BE2C (cell line): Measurements from ENCODE around the gene RTN4RL1.

Experiments used
- DNase-seq: peaks from one replicate; pipeline ENCODE4 v3.0.0-alpha.2; 2020
- H3K27me3 ChIP-seq: fragments of 250-450 bp; sonication (Bioruptor Pico); 2 replicates; pipeline ENCODE4 v1.5.1; 2020; ENCODE audit warnings: mild to moderate bottlenecking
- H3K36me3 ChIP-seq: fragments of 250-450 bp; sonication (Bioruptor Pico); 2 replicates; pipeline ENCODE4 v1.5.1; 2020; ENCODE audit warnings: mild to moderate bottlenecking
- H3K4me1 ChIP-seq: fragments of 250-450 bp; sonication (Bioruptor Pico); 2 replicates; pipeline ENCODE4 v1.5.1; 2020
- H3K4me3 ChIP-seq: 2 replicates; pipeline ENCODE4 v1.5.1; 2011; ENCODE audit warnings: low read depth, low read length
- H3K9me3 ChIP-seq: fragments of 250-450 bp; sonication (Bioruptor Pico); 2 replicates; pipeline ENCODE4 v1.5.1; 2020
- TF ChIP-seq, protein P1 (sequence below): IDR thresholded peaks from 2 replicates; pipeline ENCODE4 v1.5.1; 2012; ENCODE audit warnings: mild to moderate bottlenecking, low read depth, low read length

RTN4RL1 gene

DNA sequence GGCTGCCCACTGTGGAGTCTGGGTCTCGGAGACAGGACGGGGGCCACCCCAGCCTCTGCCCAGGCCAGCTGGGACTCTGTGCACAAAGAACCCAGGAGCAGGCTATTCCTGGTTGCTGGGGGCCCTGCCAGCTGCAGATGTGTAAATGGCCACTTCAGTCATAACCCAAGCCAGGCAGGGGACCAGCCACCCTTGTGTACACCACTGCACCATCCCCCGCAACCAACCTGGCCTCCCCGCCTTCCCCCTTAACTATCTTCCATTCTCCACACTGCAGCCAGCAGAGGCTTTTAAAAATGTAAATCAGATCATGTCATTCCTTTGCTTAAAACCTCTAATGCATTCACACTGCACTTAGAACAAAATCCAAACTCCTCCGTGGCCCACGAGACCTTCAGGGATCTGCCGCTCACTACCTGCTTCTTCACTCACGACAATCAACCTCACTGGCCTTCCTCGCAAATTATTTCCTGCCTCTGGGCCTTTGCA is 28.3 kb downstream of the RTN4RL1 start:
- Histone ChIP-seq H3K36me3 (no peaks in the 10 kb centered on the region), H3K4me1 (no peaks in the 10 kb centered on the region; the same call in 1 of the 2 replicates), H3K27me3 (no peaks in the 10 kb centered on the region), H3K4me3 (no peak overlapping the region), H3K9me3 (no peaks in the 10 kb centered on the region)
- TF ChIP-seq, protein P1, sequence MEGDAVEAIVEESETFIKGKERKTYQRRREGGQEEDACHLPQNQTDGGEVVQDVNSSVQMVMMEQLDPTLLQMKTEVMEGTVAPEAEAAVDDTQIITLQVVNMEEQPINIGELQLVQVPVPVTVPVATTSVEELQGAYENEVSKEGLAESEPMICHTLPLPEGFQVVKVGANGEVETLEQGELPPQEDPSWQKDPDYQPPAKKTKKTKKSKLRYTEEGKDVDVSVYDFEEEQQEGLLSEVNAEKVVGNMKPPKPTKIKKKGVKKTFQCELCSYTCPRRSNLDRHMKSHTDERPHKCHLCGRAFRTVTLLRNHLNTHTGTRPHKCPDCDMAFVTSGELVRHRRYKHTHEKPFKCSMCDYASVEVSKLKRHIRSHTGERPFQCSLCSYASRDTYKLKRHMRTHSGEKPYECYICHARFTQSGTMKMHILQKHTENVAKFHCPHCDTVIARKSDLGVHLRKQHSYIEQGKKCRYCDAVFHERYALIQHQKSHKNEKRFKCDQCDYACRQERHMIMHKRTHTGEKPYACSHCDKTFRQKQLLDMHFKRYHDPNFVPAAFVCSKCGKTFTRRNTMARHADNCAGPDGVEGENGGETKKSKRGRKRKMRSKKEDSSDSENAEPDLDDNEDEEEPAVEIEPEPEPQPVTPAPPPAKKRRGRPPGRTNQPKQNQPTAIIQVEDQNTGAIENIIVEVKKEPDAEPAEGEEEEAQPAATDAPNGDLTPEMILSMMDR, result no peak
- DNase-seq, result peak; percentile 40

DNA sequence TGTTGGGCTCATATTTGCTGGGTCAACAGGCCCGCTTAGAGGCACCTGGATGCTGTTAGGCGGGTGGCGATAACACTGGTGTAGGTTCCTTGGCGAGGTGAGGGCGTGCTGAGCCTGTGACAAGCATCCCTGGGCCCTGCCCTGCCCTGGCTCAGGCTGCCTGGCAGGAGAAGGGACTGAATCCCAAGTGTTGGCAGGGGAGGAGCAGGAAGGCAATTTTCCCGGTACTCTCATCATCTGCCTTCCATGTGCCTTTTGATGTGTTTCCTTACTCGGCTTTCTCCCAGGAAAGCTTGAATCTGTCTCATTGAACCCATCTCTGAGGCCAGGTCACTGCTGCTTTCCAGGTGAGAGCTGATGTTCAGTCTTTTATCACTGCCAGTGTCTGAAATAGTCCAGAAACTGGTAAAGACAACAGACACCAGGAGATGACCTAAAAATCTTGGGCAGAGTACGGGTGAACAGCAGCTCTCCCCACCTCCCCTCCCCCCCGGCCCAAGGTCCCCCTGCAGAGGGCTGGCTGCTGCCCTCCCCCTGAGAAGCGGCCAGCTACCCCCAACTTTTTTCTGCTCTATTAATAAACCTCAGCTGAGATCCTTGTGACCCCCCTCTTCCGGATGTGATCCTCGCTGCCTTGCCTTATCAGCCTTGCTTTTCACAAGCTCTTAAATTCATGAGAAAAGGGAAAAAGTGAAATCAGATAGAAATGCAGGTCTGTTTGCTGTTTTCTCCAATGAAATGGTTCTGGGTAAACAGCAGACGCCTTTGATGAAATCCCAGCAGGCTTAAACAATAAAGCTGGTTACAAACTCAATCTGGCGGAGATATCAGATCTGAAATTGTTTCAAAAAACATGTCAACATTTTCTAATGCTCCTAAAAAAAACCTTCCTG is 29.0 kb downstream of the RTN4RL1 start:
- DNase-seq, result no peak
- no peaks in the 10 kb centered on the region for H3K27me3 ChIP-seq
- no peaks in the 10 kb centered on the region for H3K36me3 ChIP-seq
- TF ChIP-seq, protein P1, result no peak
- H3K9me3 ChIP-seq, result no peaks in the 10 kb centered on the region
- H3K4me3 ChIP-seq, result no peak overlapping the region
- H3K4me1 ChIP-seq, result no peaks in the 10 kb centered on the region; the same call in 1 of the 2 replicates

DNA sequence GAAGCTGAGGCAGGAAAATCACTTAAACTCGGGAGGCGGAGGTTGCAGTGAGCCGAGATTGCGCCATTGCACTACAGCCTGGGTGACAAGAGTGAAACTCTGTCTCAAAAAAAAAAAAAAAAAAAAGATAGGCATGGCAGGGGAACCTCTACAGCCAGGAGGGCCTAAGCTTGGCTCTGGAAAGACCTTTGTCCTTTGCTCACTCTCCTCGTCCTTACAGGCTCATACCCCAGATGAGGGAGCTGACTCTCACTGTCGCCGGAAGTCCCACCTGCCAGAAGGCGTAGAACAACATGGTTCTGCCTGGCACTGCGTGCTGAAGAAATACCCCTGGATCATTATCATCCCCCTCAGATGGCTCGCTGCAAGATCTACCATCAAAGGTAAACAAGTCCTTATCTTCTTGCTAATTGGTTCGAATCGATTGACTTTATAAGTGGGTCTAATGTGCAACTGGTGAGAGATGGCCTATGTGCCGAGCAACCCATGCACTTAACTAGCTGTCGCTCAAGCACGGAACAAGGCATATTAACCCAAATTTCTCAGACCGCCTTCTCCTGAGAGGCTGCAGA is 29.7 kb downstream of the RTN4RL1 start:
- TF ChIP-seq, protein P1, result no peak
- H3K9me3 ChIP-seq, result no peaks in the 10 kb centered on the region
- no peaks in the 10 kb centered on the region for H3K27me3 ChIP-seq
- H3K4me3 ChIP-seq, result no peak overlapping the region
- no peak for DNase-seq
- no peaks in the 10 kb centered on the region for H3K36me3 ChIP-seq
- H3K4me1 ChIP-seq, result no peaks in the 10 kb centered on the region; the same call in 1 of the 2 replicates

DNA sequence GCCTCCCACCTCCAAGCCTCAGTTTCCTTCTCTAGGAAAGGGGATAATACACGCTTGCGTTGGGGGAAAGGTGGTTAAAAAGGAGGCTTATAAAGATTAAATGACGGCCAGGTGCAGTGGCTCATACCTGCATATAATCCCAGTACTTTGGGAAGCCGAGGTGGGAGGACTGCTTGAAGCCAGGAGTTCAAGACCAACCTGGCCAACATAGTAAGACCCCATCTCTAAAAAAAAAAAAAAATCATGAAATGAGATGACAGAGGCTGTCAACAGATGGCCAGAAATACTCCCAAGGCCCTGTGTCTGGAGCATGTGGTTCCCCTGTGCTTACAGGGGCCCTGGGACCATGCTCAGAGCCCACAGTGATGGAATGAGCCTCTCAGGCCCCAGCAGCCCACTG is 30.4 kb downstream of the RTN4RL1 start:
- Histone ChIP-seq H3K9me3 (no peaks in the 10 kb centered on the region), H3K27me3 (no peaks in the 10 kb centered on the region), H3K36me3 (no peaks in the 10 kb centered on the region), H3K4me3 (no peak overlapping the region), H3K4me1 (no peaks in the 10 kb centered on the region; the same call in 1 of the 2 replicates)
- TF ChIP-seq, protein P1, result no peak
- DNase-seq, result no peak

DNA sequence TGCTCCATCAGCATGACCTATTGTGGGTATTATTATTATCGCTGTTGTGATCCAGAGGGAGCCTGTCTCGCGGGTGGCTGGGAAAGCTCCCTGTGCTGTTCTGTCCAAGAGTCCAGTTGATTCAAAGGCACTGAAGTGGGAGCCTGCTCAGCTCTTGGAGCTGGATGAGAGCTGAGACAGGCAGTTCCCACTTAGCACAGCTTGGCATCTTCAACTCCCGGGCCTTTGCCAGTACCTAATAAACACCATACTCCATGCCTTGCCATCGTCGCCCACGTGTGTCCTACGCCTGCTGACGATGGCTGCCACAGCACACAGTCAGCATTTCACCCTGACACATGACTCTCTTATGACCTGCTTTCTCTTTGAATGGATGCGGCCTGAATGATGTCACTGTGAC is 32.6 kb downstream of the RTN4RL1 start:
- Histone ChIP-seq H3K36me3 (no peaks in the 10 kb centered on the region), H3K4me3 (no peak overlapping the region), H3K9me3 (no peaks in the 10 kb centered on the region), H3K4me1 (no peaks in the 10 kb centered on the region; the same call in 1 of the 2 replicates), H3K27me3 (no peaks in the 10 kb centered on the region)
- DNase-seq, result no peak
- TF ChIP-seq, protein P1, result no peak

DNA sequence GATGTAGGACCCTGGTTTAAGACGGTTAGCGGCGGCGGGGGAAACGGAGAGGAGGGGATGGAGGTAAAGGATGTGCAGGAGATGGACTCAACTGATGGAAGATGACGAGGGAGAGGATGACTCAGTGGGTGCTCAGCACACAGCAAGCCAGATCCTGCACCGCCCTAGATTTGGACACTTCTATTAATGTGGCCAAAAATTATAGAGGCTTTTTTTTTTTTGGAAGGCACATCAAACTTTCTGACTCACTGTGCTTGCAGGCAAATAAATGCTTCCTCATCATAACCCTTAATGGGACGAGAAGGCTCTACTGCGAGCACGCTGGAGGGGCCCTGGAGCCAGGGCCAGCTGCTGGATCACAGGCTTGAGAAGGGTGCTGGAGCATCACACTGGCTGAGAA is 36.0 kb downstream of the RTN4RL1 start:
- TF ChIP-seq, protein P1, result no peak
- no peaks in the 10 kb centered on the region for H3K36me3 ChIP-seq
- H3K27me3 ChIP-seq, result no peaks in the 10 kb centered on the region
- no peaks in the 10 kb centered on the region for H3K4me1 ChIP-seq
- no peak for DNase-seq
- no peaks in the 10 kb centered on the region for H3K9me3 ChIP-seq
- H3K4me3 ChIP-seq, result no peak overlapping the region
